ENCODE data around the gene RAPGEF6. TPM values are rescaled to one million over a fixed set of nuclear protein-coding genes. Genes with fewer than 3 reads are reported as not detected.

The RAPGEF6 gene
- total RNA-seq, 1 experiment from 2014 or later: 20.8 TPM

DNA sequence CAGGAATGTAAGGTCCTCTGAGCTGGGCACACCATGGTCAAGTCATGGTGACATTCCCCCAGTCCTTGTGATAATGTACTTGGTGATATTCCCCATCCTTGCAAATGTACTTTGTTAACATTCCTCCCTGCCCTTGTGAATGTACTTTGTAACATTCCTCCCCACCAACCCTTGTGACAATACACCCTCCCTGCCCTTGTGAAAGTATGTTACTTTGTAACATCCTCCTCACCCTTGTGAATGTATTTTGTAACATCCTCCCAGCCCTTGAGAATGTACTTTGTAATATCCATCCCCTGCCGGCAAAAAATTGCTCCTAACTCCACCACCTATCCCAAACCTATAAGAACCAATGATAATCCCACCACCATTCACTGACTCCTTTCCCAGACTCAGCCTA, 53.3 kb downstream of the RAPGEF6 start:
- Histone ChIP-seq H3K4me3 (no peak overlapping the region), H3K36me3 (peaks cover 11% of the 10 kb centered on the region; the same call in 1 of the 2 replicates), H3K9me3 (replicated peaks) (peaks cover 3% of the 10 kb centered on the region; the same call in 1 of the 2 replicates), H3K4me1 (replicated peaks) (no peaks in the 10 kb centered on the region), H3K27ac (no peak overlapping the region), H3K27me3 (replicated peaks) (no peaks in the 10 kb centered on the region)
- DNase-seq (ENCODE audit: low read depth in 1 of 2, low spot score in 2 of 2): no peak

DNA sequence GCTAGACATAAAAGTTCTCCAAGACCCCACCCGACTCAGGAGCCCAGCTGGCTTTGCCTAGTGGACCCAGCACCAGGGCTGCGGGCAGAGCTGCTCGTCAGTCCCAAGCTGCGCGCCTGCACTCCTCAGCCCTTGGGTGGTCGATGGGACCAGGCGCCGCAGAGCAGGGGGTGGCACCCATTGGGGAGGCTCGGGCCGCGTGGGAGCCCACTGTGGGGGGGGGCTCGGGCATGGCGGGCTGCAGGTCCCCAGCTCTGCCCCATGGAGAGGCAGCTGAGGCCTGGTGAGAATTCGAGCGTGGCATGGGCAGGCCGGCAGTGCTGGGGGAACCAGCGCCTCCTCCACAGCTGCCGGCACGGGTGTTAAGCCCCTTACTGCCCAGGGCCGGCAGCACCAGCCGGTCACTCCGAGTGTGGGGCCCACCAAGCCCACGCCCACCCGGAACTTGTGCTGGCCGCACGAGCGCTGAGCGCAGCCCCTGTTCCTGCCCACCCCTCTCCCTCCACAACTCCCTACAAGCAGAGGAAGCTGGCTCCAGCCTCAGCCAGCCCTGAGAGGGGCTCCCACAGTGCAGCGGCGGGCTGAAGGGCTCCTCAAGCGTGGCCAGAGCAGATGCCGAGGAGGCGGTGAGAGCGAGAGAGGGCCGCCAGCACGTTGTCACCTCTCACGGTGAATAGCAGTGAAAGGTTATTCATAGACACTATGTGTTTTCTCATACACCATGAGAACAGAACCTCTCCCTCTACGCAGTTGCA, 54.9 kb downstream of the RAPGEF6 start:
- H3K27ac ChIP-seq: no peak overlapping the region
- no peaks in the 10 kb centered on the region for H3K4me1 ChIP-seq (replicated peaks)
- peaks cover 3% of the 10 kb centered on the region; the same call in 1 of the 2 replicates for H3K9me3 ChIP-seq (replicated peaks)
- H3K36me3 ChIP-seq: peaks cover 11% of the 10 kb centered on the region; the same call in 1 of the 2 replicates
- no peak for DNase-seq (ENCODE audit: low read depth in 1 of 2, low spot score in 2 of 2)
- no peak overlapping the region for H3K4me3 ChIP-seq
- no peaks in the 10 kb centered on the region for H3K27me3 ChIP-seq (replicated peaks)

DNA sequence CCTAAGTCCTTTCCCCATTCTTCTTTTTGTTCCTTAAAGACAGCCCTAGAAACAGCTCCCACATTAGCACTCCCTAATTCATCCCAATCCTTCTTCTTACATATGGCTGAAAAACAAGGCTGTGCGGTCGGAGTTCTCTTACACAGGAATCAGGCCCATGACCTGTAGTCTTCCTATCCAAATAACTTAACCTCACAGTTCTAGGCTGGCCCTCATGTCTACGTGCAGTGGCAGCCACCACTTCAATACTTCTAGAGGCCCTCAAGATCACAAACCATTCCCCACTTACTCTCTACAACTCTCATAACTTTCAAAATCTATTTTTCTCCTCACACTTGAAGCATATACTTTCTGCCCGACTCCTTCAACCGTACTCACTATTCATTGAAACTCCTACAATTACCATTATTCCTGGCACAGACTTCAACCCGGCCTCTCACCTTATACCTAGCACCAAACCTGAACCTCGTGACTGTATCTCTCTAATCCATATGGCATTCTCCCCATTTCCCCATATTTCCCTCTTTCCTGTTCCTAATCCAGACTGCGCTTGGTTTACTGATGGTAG, 59.3 kb downstream of the RAPGEF6 start:
- H3K27me3 ChIP-seq (replicated peaks): no peaks in the 10 kb centered on the region
- H3K36me3 ChIP-seq: peaks cover 11% of the 10 kb centered on the region; the same call in 1 of the 2 replicates
- DNase-seq (ENCODE audit: low read depth in 1 of 2, low spot score in 2 of 2): no peak
- H3K4me3 ChIP-seq: no peak overlapping the region
- peaks cover 3% of the 10 kb centered on the region; the same call in 1 of the 2 replicates for H3K9me3 ChIP-seq (replicated peaks)
- no peaks in the 10 kb centered on the region for H3K4me1 ChIP-seq (replicated peaks)
- no peak overlapping the region for H3K27ac ChIP-seq

DNA sequence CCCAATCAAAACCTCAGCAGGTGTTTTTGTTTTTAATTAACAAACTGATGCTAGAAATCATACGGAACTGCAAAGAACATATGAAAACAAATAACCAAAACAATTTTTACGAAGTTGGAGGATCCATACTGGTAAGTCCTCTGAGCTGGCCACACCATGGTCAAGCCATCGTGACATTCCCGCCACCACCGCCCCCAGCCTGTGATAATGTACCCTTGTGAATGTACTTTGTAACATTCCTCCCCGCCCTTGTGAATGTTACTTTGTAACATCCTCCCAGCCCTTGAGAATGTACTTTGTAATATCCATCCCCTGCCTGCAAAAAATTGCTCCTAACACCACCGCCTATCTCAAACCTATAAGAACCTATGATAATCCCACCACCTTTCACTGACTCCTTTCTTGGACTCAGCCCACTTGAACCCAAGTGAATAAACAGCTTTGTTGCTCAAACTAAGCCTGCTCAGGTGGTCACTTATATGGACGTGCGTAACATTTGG, 63.3 kb downstream of the RAPGEF6 start:
- DNase-seq (ENCODE audit: low read depth in 1 of 2, low spot score in 2 of 2): no peak
- no peak overlapping the region for H3K27ac ChIP-seq

DNA sequence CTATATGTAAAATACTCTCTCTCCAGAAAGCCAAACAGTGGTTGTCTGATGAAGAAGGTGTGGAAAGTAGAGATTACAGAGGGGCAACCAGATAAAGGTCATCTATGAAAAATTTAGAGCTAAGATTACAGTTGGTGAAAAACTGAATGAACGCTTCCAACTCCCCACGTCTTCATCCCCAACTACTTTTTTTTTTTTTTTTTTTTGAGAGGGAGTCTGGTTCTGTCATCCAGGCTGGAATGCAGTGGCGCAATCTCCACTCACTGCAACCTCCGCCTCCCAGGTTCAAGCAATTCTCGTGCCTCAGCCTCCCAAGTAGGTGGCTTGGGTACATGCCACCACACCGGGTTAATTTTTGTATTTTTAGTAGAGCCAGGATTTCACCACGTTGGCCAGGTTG, 64.3 kb downstream of the RAPGEF6 start:
- no peaks in the 10 kb centered on the region for H3K27me3 ChIP-seq (replicated peaks)
- no peaks in the 10 kb centered on the region for H3K4me1 ChIP-seq (replicated peaks)
- H3K27ac ChIP-seq: no peak overlapping the region
- H3K9me3 ChIP-seq (replicated peaks): no peaks in the 10 kb centered on the region
- DNase-seq (ENCODE audit: low read depth in 1 of 2, low spot score in 2 of 2): no peak
- no peaks in the 10 kb centered on the region for H3K36me3 ChIP-seq
- no peak overlapping the region for H3K4me3 ChIP-seq

More for the DNA sequence above, 63.3 kb downstream of the RAPGEF6 start:
- H3K27me3 ChIP-seq (replicated peaks): no peaks in the 10 kb centered on the region
- no peaks in the 10 kb centered on the region for H3K9me3 ChIP-seq (replicated peaks)
- H3K4me1 ChIP-seq (replicated peaks): no peaks in the 10 kb centered on the region
- no peaks in the 10 kb centered on the region for H3K36me3 ChIP-seq
- no peak overlapping the region for H3K4me3 ChIP-seq

DNA sequence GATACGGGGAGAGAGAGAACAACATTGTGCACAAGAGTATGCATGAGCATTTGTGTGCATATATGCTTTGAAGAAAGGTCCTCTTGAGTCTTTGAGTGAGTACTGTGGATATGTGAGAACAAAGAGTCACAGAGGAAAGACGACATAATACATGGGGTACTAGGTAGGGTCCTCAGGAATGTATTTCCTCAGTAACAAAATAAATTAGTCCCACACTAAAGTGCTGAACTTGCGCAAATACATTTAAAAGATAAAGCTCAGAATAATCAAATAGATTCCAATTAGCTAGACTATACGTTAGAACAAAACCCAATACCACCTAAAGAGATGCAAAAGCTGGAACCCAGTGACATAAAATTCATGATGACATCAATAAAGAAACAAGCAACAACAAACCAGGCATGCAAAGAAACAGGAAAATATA, 70.8 kb downstream of the RAPGEF6 start:
- H3K9me3 ChIP-seq (replicated peaks): no peaks in the 10 kb centered on the region
- H3K4me1 ChIP-seq (replicated peaks): no peaks in the 10 kb centered on the region
- no peak for DNase-seq (ENCODE audit: low read depth in 1 of 2, low spot score in 2 of 2)
- H3K36me3 ChIP-seq: peaks cover 3% of the 10 kb centered on the region; the same call in 1 of the 2 replicates
- H3K27me3 ChIP-seq (replicated peaks): no peaks in the 10 kb centered on the region
- no peak overlapping the region for H3K27ac ChIP-seq
- H3K4me3 ChIP-seq: no peak overlapping the region

DNA sequence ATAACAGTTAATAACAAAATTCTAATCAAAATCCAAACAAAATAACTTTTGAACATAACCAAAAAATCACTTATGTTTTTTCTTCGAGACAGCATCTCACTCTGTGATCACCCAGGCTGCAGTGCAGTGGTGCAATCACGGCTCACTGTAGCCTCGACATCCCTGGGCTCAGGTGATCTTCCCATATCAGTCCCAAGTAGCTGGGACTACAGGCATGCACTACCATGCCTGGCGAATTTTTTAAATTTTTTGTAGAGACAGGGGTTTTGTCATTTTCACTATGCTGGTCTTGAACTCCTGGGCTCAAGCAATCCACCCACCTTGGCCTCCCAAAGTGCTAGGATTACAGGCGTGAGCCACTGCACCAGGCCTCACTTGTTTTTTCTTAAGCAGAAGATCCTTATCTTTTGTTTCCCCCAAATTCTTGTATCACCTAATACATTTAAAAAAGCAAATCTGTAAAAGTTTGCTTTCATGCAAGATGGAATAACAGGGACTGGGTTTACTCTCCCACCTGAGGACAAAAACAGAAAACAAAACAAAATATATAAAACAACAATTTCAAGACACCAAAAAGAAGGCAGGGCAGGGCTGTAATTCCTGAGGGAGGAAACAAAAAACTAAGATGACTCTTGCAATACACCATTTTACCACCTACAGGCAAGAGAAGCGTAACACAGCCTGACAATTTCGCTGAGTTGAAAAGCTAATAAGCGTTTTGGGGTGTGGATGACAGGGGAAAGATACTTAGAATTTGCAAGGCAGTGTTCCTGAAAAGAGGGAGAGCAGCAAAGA, 71.4 kb downstream of the RAPGEF6 start:
- DNase-seq (ENCODE audit: low read depth in 1 of 2, low spot score in 2 of 2): no peak
- Histone ChIP-seq H3K27ac (no peak overlapping the region), H3K36me3 (peaks cover 6% of the 10 kb centered on the region; the same call in 1 of the 2 replicates), H3K4me3 (no peak overlapping the region), H3K27me3 (replicated peaks) (no peaks in the 10 kb centered on the region), H3K9me3 (replicated peaks) (no peaks in the 10 kb centered on the region), H3K4me1 (replicated peaks) (no peaks in the 10 kb centered on the region)

DNA sequence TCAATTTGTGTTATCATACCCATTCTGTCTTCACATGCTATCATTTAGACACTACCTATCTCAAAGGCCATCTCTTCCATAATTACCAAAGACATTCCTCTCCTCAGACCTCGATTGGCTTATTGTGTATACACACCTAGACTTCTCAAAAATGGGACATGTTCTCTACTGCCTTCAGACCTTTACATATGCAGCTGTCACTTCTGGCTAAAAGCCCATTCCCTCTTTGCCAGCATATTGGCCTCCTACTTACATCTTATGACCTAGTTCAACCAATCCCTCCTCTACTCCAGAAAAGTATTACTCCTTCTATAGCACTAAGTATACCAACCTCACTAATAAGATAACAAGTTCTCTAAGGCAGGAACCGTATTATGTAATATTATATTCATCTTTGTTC, 84.4 kb downstream of the RAPGEF6 start:
- H3K4me1 ChIP-seq (replicated peaks): peaks cover 3% of the 10 kb centered on the region; the same call in 1 of the 2 replicates
- no peak for DNase-seq (ENCODE audit: low read depth in 1 of 2, low spot score in 2 of 2)
- H3K36me3 ChIP-seq: peaks cover 3% of the 10 kb centered on the region; the same call in 1 of the 2 replicates
- H3K9me3 ChIP-seq (replicated peaks): no peaks in the 10 kb centered on the region
- H3K4me3 ChIP-seq: no peak overlapping the region
- H3K27me3 ChIP-seq (replicated peaks): no peaks in the 10 kb centered on the region
- H3K27ac ChIP-seq: no peak overlapping the region

DNA sequence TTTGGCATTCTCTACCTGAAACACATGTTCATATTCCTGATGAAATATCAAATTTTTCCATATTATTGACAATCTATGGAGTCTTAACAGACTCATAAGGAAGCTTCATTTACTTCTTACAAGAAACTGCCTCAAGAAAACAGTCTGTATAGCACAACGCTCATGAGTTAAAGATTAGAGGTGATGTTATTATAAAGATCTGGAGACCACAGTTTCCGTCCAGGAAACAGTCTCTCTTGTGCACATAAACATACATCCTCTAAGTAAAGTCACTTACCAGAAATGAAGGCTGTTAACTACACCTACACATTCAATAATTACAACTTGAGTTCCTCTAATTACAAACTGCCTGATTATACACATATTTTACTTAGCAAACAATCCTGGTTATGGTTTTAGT, 86.9 kb downstream of the RAPGEF6 start:
- H3K4me3 ChIP-seq: no peak overlapping the region
- no peaks in the 10 kb centered on the region for H3K27me3 ChIP-seq (replicated peaks)
- DNase-seq (ENCODE audit: low read depth in 1 of 2, low spot score in 2 of 2): no peak
- H3K4me1 ChIP-seq (replicated peaks): peaks cover 3% of the 10 kb centered on the region; the same call in 1 of the 2 replicates
- no peaks in the 10 kb centered on the region for H3K9me3 ChIP-seq (replicated peaks)
- H3K27ac ChIP-seq: no peak overlapping the region
- peaks cover 7% of the 10 kb centered on the region for H3K36me3 ChIP-seq

DNA sequence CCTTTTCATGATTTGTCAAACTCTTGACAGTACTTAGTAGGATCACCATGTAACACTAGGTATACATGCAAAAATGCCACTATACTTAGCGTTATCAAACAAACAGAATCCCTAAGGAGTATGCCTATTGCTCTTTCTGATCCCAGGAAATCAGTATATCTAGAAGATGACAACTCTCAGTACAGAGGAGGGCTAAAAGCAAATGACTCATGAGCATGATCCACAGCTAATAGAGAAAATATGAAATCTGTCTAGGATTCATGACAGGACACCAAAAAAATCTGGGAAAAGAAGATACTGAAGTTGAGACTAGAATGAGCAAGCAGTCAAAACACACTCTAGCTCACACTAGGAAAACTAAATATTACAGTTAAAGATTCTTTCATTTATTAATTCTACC, 89.2 kb downstream of the RAPGEF6 start:
- Histone ChIP-seq H3K4me1 (replicated peaks) (no peaks in the 10 kb centered on the region), H3K4me3 (no peak overlapping the region), H3K27me3 (replicated peaks) (no peaks in the 10 kb centered on the region), H3K27ac (no peak overlapping the region), H3K9me3 (replicated peaks) (no peaks in the 10 kb centered on the region), H3K36me3 (peaks cover 6% of the 10 kb centered on the region)
- DNase-seq (ENCODE audit: low read depth in 1 of 2, low spot score in 2 of 2): no peak

DNA sequence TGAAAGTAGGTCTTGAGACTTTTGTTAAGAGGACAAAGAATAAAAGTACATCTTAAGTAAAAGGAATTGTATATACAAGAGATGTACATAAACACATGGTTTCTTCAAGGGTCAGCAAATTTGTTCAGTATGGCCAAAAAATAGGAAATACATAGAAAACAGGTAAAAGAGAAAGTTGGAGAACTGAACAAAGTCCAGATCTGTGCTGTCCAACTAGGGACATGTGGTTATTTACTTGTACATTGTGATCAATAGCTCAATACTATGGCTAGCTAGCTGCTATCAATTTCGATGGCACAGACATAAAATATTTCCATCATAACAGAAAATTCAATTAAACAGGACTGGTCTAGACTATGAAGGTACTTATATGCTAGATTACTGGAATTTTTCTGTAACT, 92.3 kb downstream of the RAPGEF6 start:
- no peak overlapping the region for H3K27ac ChIP-seq
- no peaks in the 10 kb centered on the region for H3K4me1 ChIP-seq (replicated peaks)
- no peaks in the 10 kb centered on the region for H3K9me3 ChIP-seq (replicated peaks)

DNA sequence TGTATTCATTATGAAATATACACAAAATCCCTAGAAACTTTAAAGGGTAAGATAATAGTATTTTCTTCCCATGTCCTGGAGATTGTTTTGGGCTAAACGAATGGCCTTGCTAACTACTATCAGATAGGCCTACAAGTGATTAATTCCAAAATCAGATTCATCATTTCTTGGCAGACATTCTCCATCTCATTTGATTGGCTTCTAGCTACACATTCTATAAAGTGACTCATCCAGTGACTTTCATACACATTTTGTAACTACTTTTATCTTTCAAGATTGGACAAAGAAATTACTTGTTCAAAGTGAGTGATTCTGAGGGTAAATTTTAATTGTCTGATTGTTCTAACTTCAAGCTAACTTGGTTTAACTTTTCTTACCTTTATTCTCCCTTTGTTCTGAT, 93.3 kb downstream of the RAPGEF6 start:
- no peak overlapping the region for H3K27ac ChIP-seq
- H3K4me1 ChIP-seq (replicated peaks): no peaks in the 10 kb centered on the region
- no peaks in the 10 kb centered on the region for H3K27me3 ChIP-seq (replicated peaks)
- H3K36me3 ChIP-seq: peaks cover 7% of the 10 kb centered on the region; the same call in 1 of the 2 replicates
- no peak for DNase-seq (ENCODE audit: low read depth in 1 of 2, low spot score in 2 of 2)
- no peak overlapping the region for H3K4me3 ChIP-seq
- no peaks in the 10 kb centered on the region for H3K9me3 ChIP-seq (replicated peaks)

More for the DNA sequence above, 92.3 kb downstream of the RAPGEF6 start:
- DNase-seq (ENCODE audit: low read depth in 1 of 2, low spot score in 2 of 2): no peak
- Histone ChIP-seq H3K4me3 (no peak overlapping the region), H3K27me3 (replicated peaks) (no peaks in the 10 kb centered on the region), H3K36me3 (peaks cover 7% of the 10 kb centered on the region; the same call in 1 of the 2 replicates)

DNA sequence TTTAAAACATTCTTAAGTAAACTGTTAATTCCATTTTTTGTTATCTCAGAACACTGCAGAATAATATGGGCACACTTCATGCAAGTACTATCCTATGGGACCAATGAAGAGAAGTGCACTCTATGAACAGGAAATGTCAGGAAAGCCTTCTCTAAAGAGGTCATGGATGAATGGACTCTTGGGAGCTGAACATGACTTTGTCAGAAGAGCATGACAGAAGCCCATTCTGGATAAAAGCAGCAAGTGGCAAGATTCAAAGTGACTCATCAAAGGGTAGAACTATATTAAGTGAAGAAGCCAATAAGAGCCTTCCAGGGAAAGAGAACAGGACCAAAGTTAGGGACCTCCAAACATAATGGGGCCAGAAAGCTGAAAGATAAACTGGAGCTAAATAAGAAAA, 94.0 kb downstream of the RAPGEF6 start:
- no peaks in the 10 kb centered on the region for H3K27me3 ChIP-seq (replicated peaks)
- H3K4me3 ChIP-seq: no peak overlapping the region
- no peak overlapping the region for H3K27ac ChIP-seq
- DNase-seq (ENCODE audit: low read depth in 1 of 2, low spot score in 2 of 2): no peak
- H3K9me3 ChIP-seq (replicated peaks): no peaks in the 10 kb centered on the region
- peaks cover 7% of the 10 kb centered on the region; the same call in 1 of the 2 replicates for H3K36me3 ChIP-seq
- no peaks in the 10 kb centered on the region for H3K4me1 ChIP-seq (replicated peaks)

Measured in SJSA1 (cell line).